BLaER1 (cell line): Measurements from ENCODE around the gene SMCO4.

Source experiments
- H3K27ac ChIP-seq: shearing (Covaris generic); formaldehyde crosslinking; 2 replicates; pipeline ENCODE4 v1.8.1; 2022
- H3K27me3 ChIP-seq: shearing (Covaris generic); formaldehyde crosslinking; 2 replicates; pipeline ENCODE4 v1.8.1; 2022
- H3K36me3 ChIP-seq: shearing (Covaris generic); formaldehyde crosslinking; 2 replicates; pipeline ENCODE4 v1.8.1; 2022
- H3K4me1 ChIP-seq: shearing (Covaris generic); formaldehyde crosslinking; 2 replicates; pipeline ENCODE4 v1.8.1; 2022
- H3K4me2 ChIP-seq: shearing (Covaris generic); formaldehyde crosslinking; 2 replicates; pipeline ENCODE4 v1.8.1; 2022
- H3K4me3 ChIP-seq: shearing (Covaris generic); formaldehyde crosslinking; 2 replicates; pipeline ENCODE4 v1.8.1; 2022
- H3K9ac ChIP-seq: shearing (Covaris generic); formaldehyde crosslinking; 2 replicates; pipeline ENCODE4 v1.8.1; 2022
- H3K9me3 ChIP-seq: shearing (Covaris generic); formaldehyde crosslinking; 2 replicates; pipeline ENCODE4 v1.8.1; 2022
- H4K20me1 ChIP-seq: shearing (Covaris generic); formaldehyde crosslinking; 2 replicates; pipeline ENCODE4 v1.8.1; 2022
- Cebpa-rat ChIP-seq: shearing (Covaris generic); IDR thresholded peaks from 2 replicates; pipeline ENCODE4 v1.8.1; 2022

The SMCO4 gene

GRCh38 chr11:93530468-93530826, 12.7 kb downstream of the SMCO4 start:
- Histone ChIP-seq H3K9ac (peak overlapping the region; percentile 54), H3K27ac (peak overlapping the region; percentile 66), H3K4me2 (peak overlapping the region; percentile 72), H3K36me3 (no peaks in the 10 kb centered on the region), H3K4me3 (no peak overlapping the region), H3K4me1 (peaks cover 90% of the 10 kb centered on the region), H3K9me3 (no peaks in the 10 kb centered on the region), H3K27me3 (no peaks in the 10 kb centered on the region), H4K20me1 (peaks cover 27% of the 10 kb centered on the region)
- no peak for TF ChIP-seq Cebpa-rat

- H3K36me3 ChIP-seq, result no peaks in the 10 kb centered on the region
- peaks cover 22% of the 10 kb centered on the region for H4K20me1 ChIP-seq
- H3K9me3 ChIP-seq, result no peaks in the 10 kb centered on the region
- H3K4me1 ChIP-seq, result peaks cover 90% of the 10 kb centered on the region
- H3K9ac ChIP-seq, result peak overlapping the region; percentile 54
- no peaks in the 10 kb centered on the region for H3K27me3 ChIP-seq
- no peak for TF ChIP-seq Cebpa-rat
- no peak overlapping the region for H3K4me3 ChIP-seq
- peak overlapping the region; percentile 66 for H3K27ac ChIP-seq
- H3K4me2 ChIP-seq, result peak overlapping the region; percentile 72
These were observed 13.3 kb downstream of the SMCO4 start for GRCh38 chr11:93529707-93530467.

- no peaks in the 10 kb centered on the region for H3K27me3 ChIP-seq
- H3K9me3 ChIP-seq, result no peaks in the 10 kb centered on the region
- H3K36me3 ChIP-seq, result no peaks in the 10 kb centered on the region
- peak overlapping the region; percentile 54 for H3K9ac ChIP-seq
- peak overlapping the region; percentile 72 for H3K4me2 ChIP-seq
- H4K20me1 ChIP-seq, result peaks cover 22% of the 10 kb centered on the region
- H3K4me1 ChIP-seq, result peaks cover 93% of the 10 kb centered on the region
- H3K27ac ChIP-seq, result peak overlapping the region; percentile 66
- no peak for TF ChIP-seq Cebpa-rat
- no peak overlapping the region for H3K4me3 ChIP-seq
These were observed 14.2 kb downstream of the SMCO4 start for GRCh38 chr11:93528757-93529645.

DNA sequence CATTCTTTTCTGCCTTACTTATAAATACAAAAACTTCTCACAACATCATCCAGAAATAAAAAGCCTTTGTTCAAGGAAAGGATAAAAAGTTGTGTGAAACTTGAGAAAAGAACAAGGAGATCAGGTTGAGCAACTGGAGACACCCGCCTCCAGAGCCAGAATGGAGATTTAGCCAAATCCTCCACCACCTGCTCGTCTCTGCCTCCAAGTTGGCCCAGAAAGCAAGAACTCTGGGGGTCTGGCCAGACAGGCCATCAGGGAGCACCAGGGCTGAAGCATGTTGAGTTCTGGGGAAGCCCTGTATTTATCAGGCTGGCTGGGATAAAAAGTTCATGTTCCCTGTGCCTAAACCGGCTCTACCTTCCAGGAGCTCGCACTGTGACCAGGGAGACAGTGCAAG, 14.9 kb downstream of the SMCO4 start:
- peak overlapping the region; percentile 66 for H3K27ac ChIP-seq

DNA sequence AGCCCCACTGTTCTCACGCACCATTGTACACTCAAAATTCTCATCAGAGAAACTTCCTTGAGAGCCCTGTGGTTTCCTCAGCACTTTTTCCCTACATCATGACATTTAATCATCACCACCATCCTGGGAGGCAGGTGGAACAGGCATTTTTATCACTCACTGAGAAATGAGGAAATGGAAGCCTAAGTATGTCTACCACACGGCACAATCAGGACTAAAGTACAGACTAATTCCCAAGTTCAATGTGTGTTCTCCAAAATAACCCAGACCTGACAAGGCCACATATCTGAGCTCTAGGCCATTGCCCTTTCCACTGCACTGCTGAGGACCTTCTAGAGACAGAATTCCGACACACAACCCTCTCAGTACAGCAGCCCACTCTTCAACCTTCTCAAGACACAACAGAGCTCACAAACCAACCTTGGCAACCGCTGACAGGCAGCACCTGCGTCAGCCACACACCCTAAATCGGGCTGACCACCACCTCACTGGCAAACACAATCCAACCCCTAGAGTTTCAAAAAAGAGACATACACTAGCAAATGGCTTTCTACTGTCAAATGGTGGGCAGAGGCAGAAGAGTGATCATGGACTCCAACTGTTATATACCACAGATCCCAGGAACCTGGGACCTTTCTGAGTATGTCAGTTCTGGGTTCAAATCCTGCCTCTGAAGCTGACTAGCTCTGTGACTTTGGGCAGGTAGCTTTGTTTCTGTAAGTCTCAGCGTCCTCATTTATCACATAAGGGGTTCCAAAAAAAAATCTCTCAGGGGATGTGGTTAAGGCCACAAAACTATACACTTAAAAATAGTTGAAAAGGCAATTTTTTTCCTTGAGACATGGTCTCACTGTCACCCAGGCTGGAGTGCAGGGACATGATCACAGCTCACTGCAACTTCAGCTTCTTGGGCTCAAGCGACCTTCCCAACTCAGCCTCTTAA, 16.3 kb downstream of the SMCO4 start:
- peak overlapping the region; percentile 62 for H3K27ac ChIP-seq
- no peaks in the 10 kb centered on the region for H3K9me3 ChIP-seq
- H3K36me3 ChIP-seq, result no peaks in the 10 kb centered on the region
- H3K9ac ChIP-seq, result peak overlapping the region; percentile 11; the same call in 1 of the 2 replicates
- H3K27me3 ChIP-seq, result no peaks in the 10 kb centered on the region
- peak overlapping the region; percentile 85 for H3K4me2 ChIP-seq
- peaks cover 6% of the 10 kb centered on the region; the same call in 1 of the 2 replicates for H4K20me1 ChIP-seq
- no peak for TF ChIP-seq Cebpa-rat
- H3K4me1 ChIP-seq, result peaks cover 85% of the 10 kb centered on the region
- H3K4me3 ChIP-seq, result no peak overlapping the region

More for the DNA sequence above, 14.9 kb downstream of the SMCO4 start:
- no peaks in the 10 kb centered on the region for H3K27me3 ChIP-seq
- H3K36me3 ChIP-seq, result no peaks in the 10 kb centered on the region
- no peaks in the 10 kb centered on the region for H3K9me3 ChIP-seq
- H3K4me1 ChIP-seq, result peaks cover 93% of the 10 kb centered on the region
- peak overlapping the region; percentile 72 for H3K4me2 ChIP-seq
- no peak overlapping the region for H3K9ac ChIP-seq
- peaks cover 17% of the 10 kb centered on the region for H4K20me1 ChIP-seq
- H3K4me3 ChIP-seq, result no peak overlapping the region
- TF ChIP-seq Cebpa-rat, result no peak

GRCh38 chr11:93526346-93526633, 16.9 kb downstream of the SMCO4 start:
- Histone ChIP-seq H3K9ac (0 out of 2 replicates have a peak overlapping the region, but pooled peaks have one; percentile 13), H3K9me3 (no peaks in the 10 kb centered on the region), H3K27ac (peak overlapping the region; percentile 62), H3K4me2 (peak overlapping the region; percentile 85), H3K36me3 (no peaks in the 10 kb centered on the region), H3K27me3 (no peaks in the 10 kb centered on the region), H4K20me1 (peaks cover 6% of the 10 kb centered on the region; the same call in 1 of the 2 replicates), H3K4me3 (no peak overlapping the region), H3K4me1 (peaks cover 91% of the 10 kb centered on the region)
- no peak for TF ChIP-seq Cebpa-rat

- Histone ChIP-seq H3K27me3 (no peaks in the 10 kb centered on the region), H3K4me1 (peaks cover 91% of the 10 kb centered on the region), H3K4me3 (no peak overlapping the region), H3K9ac (0 out of 2 replicates have a peak overlapping the region, but pooled peaks have one; percentile 13), H3K4me2 (peak overlapping the region; percentile 85), H3K27ac (peak overlapping the region; percentile 74), H3K9me3 (no peaks in the 10 kb centered on the region), H4K20me1 (peaks cover 10% of the 10 kb centered on the region), H3K36me3 (no peaks in the 10 kb centered on the region)
- TF ChIP-seq Cebpa-rat, result no peak
These were observed 17.4 kb downstream of the SMCO4 start for GRCh38 chr11:93525601-93526345.

DNA sequence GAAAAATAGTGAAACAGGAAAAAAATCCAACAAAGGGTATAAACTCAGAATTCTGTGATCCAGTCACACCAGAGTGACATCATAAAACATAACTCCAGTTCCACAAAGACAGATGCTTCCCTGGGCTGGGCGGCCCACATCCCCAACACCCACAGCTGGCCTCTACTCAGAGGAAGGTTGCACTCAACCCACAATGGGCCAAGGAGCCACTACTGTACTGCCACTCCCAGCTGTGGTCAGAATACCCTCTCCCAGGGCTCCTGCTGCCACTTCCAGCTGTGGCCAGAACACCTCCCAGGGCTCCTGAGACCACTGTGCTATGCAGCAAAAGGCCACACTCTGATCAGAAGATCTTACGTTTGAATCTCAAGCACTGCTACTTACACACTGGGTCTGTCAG, 18.3 kb downstream of the SMCO4 start:
- H3K27ac ChIP-seq, result peak overlapping the region; percentile 74
- H3K9ac ChIP-seq, result peak overlapping the region; percentile 46; the same call in 1 of the 2 replicates
- peak overlapping the region; percentile 85 for H3K4me2 ChIP-seq
- no peaks in the 10 kb centered on the region for H3K27me3 ChIP-seq
- H3K4me3 ChIP-seq, result peak overlapping the region; percentile 36; the same call in 1 of the 2 replicates
- H3K4me1 ChIP-seq, result peaks cover 86% of the 10 kb centered on the region
- no peak for TF ChIP-seq Cebpa-rat
- no peaks in the 10 kb centered on the region for H3K36me3 ChIP-seq
- H4K20me1 ChIP-seq, result peaks cover 17% of the 10 kb centered on the region
- H3K9me3 ChIP-seq, result no peaks in the 10 kb centered on the region
